WTC11 (cell line): Measurements from ENCODE around the gene CMYA5. TPM values are rescaled to one million over a fixed set of nuclear protein-coding genes. Genes with fewer than 3 reads are reported as not detected.

Experiments
- ATAC-seq: fragments of 200-7000 bp; cut with Tn5 transposase; 2 replicates; pipeline ENCODE4 v1.10.0; 2021; ENCODE audit warnings: mild to moderate bottlenecking, moderate library complexity
- CTCF ChIA-PET: fragments of 300-600 bp; sonication (Branson Sonifier 250); formaldehyde crosslinking; loops from one replicate; lab custom pipeline; 2021; ENCODE audit warnings: antibody characterized with exemption; lab: Charles Lee
- POLR2A ChIA-PET: fragments of 350-600 bp; sonication (Branson Sonifier 250); formaldehyde crosslinking; loops from one replicate; lab custom pipeline; 2021; ENCODE audit warnings: antibody characterized with exemption; lab: Charles Lee
- DNase-seq: peaks from one replicate; pipeline ENCODE4 v3.0.0; 2021; ENCODE audit warnings: low spot score
- H3K27ac Mint-ChIP-seq: 2 replicates; pipeline ENCODE4 v1.8.0; 2021; ENCODE audit warnings: mixed read lengths
- H3K27me3 Mint-ChIP-seq: 2 replicates; pipeline ENCODE4 v1.8.0; 2021; ENCODE audit warnings: low read depth, mild to moderate bottlenecking, moderate library complexity, mixed read lengths
- H3K36me3 Mint-ChIP-seq: 2 replicates; pipeline ENCODE4 v1.8.0; 2021; ENCODE audit warnings: mixed read lengths
- H3K4me1 Mint-ChIP-seq: 2 replicates; pipeline ENCODE4 v1.8.0; 2022; ENCODE audit warnings: mixed read lengths
- H3K4me3 Mint-ChIP-seq: 2 replicates; pipeline ENCODE4 v1.8.0; 2021; ENCODE audit warnings: mild to moderate bottlenecking, moderate library complexity, mixed read lengths
- H3K9me3 Mint-ChIP-seq: 2 replicates; pipeline ENCODE4 v1.8.0; 2021; ENCODE audit warnings: mixed read lengths
- ATF1 ChIP-seq: sonication (generic); formaldehyde crosslinking; IDR thresholded peaks from 2 replicates; pipeline ENCODE4 v1.8.1; 2023; ENCODE audit warnings: mild to moderate bottlenecking, moderate library complexity, missing genetic modification reagents
- ELF4 ChIP-seq: sonication (generic); formaldehyde crosslinking; IDR thresholded peaks from 2 replicates; pipeline ENCODE4 v1.8.1; 2022; ENCODE audit warnings: low read depth, mild to moderate bottlenecking, moderate library complexity, missing genetic modification reagents
- GTF2I ChIP-seq: fragments of 250-450 bp; sonication (Bioruptor Pico); conservative IDR thresholded peaks from 2 replicates; pipeline ENCODE4 v1.4.0; 2021; ENCODE audit warnings: mild to moderate bottlenecking
- JUN ChIP-seq: sonication (generic); formaldehyde crosslinking; IDR thresholded peaks from 2 replicates; pipeline ENCODE4 v1.8.0; 2023; ENCODE audit warnings: mild to moderate bottlenecking, missing genetic modification reagents
- KAT7 ChIP-seq: sonication (generic); formaldehyde crosslinking; IDR thresholded peaks from 2 replicates; pipeline ENCODE4 v1.8.1; 2023; ENCODE audit warnings: missing genetic modification reagents, mild to moderate bottlenecking, borderline replicate concordance
- MLX ChIP-seq: sonication (generic); formaldehyde crosslinking; IDR thresholded peaks from 2 replicates; pipeline ENCODE4 v1.8.1; 2023; ENCODE audit warnings: mild to moderate bottlenecking, missing genetic modification reagents, moderate library complexity
- NR2C2 ChIP-seq: sonication (generic); formaldehyde crosslinking; IDR thresholded peaks from 2 replicates; pipeline ENCODE4 v1.8.0; 2022; ENCODE audit warnings: mild to moderate bottlenecking, missing genetic modification reagents
- RELA ChIP-seq: sonication (generic); formaldehyde crosslinking; IDR thresholded peaks from 2 replicates; pipeline ENCODE4 v1.8.1; 2022; ENCODE audit warnings: missing genetic modification reagents, mild to moderate bottlenecking, borderline replicate concordance
- SMAD4 ChIP-seq: sonication (generic); formaldehyde crosslinking; IDR thresholded peaks from 2 replicates; pipeline ENCODE4 v1.8.0; 2022; ENCODE audit warnings: mild to moderate bottlenecking, missing genetic modification reagents
- SP1 ChIP-seq: sonication (generic); formaldehyde crosslinking; conservative IDR thresholded peaks from 2 replicates; pipeline ENCODE4 v1.8.1; 2022; ENCODE audit warnings: missing genetic modification reagents
- ZBTB21 ChIP-seq: sonication (generic); formaldehyde crosslinking; IDR thresholded peaks from 2 replicates; pipeline ENCODE4 v1.8.1; 2023; ENCODE audit warnings: mild to moderate bottlenecking, missing genetic modification reagents, borderline replicate concordance
- ZBTB43 ChIP-seq: sonication (generic); formaldehyde crosslinking; IDR thresholded peaks from 2 replicates; pipeline ENCODE4 v1.8.1; 2023; ENCODE audit warnings: mild to moderate bottlenecking, missing genetic modification reagents
- ZNF423 ChIP-seq: fragments of 250-450 bp; sonication (Bioruptor Pico); IDR thresholded peaks from 2 replicates; pipeline ENCODE4 v2.1.2; 2022; ENCODE audit warnings: mild to moderate bottlenecking, moderate library complexity
- ZNF425 ChIP-seq: fragments of 250-450 bp; sonication (Bioruptor Pico); conservative IDR thresholded peaks from 2 replicates; pipeline ENCODE4 v1.9.0; 2021; ENCODE audit warnings: mild to moderate bottlenecking
- ZNF671 ChIP-seq: fragments of 250-450 bp; sonication (Bioruptor Pico); IDR thresholded peaks from 2 replicates; pipeline ENCODE4 v1.8.0; 2021; ENCODE audit warnings: mild to moderate bottlenecking
- total RNA-seq: library from RNA; stranded (reverse); gene quantifications from 3 replicates; pipeline ENCODE4 v1.2.3, GENCODE V29; 2021
- TF ChIP-seq, protein P1 (sequence below): sonication (generic); formaldehyde crosslinking; IDR thresholded peaks from 2 replicates; pipeline ENCODE4 v1.8.1; 2022; ENCODE audit warnings: low read depth, missing genetic modification reagents, borderline replicate concordance
- TF ChIP-seq, protein P2 (sequence below): sonication (generic); formaldehyde crosslinking; IDR thresholded peaks from 2 replicates; pipeline ENCODE4 v1.8.0; 2022; ENCODE audit warnings: mild to moderate bottlenecking, missing genetic modification reagents
- TF ChIP-seq, protein P3 (sequence below): sonication (generic); formaldehyde crosslinking; conservative IDR thresholded peaks from 2 replicates; pipeline ENCODE4 v1.8.1; 2023; ENCODE audit warnings: mild to moderate bottlenecking, low read depth, missing genetic modification reagents, moderate library complexity
- TF ChIP-seq, protein P4 (sequence below): sonication (generic); formaldehyde crosslinking; IDR thresholded peaks from 2 replicates; pipeline ENCODE4 v1.8.1; 2022; ENCODE audit warnings: mild to moderate bottlenecking, missing genetic modification reagents, moderate library complexity, borderline replicate concordance
- TF ChIP-seq, protein P5 (sequence below): sonication (generic); formaldehyde crosslinking; IDR thresholded peaks from 2 replicates; pipeline ENCODE4 v1.8.1; 2023; ENCODE audit warnings: mild to moderate bottlenecking, missing genetic modification reagents, moderate library complexity

The CMYA5 gene
- total RNA-seq, 1 experiment from 2014 or later = 1.2 TPM

DNA sequence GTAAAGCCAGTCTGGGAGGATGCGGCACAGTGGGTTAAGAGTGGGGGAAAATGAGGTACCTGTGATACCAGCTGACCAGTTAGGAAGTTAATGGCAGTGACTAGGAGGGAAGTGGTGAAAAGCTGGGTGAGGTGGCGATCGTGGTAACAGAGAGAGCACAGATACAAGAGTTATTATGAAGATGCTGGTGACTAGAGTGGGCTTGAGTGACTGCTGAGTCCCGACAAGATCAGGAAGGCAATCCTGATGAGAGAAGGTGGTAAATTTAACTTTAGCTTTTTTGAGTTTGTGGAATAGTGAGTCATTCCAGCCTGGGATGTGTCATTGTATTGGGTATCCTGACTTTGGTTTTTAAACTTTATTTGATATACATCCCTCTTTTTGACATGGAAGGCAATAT, 38.8 kb downstream of the CMYA5 start:
- ATAC-seq (no peak), DNase-seq (no peak)
- Mint-ChIP-seq H3K4me1 (no peaks in the 10 kb centered on the region), H3K4me3 (no peak overlapping the region), H3K27me3 (peaks cover 21% of the 10 kb centered on the region), H3K9me3 (peaks cover 15% of the 10 kb centered on the region), H3K27ac (no peak overlapping the region), H3K36me3 (no peaks in the 10 kb centered on the region)
- CTCF ChIA-PET = no interaction called here
- POLR2A ChIA-PET = no interaction called here
- TF ChIP-seq ZBTB21 (CRISPR knock-in tag) (no peak), ZBTB43 (CRISPR knock-in tag) (no peak), NR2C2 (CRISPR knock-in tag) (no peak)
- TF ChIP-seq, protein P1, sequence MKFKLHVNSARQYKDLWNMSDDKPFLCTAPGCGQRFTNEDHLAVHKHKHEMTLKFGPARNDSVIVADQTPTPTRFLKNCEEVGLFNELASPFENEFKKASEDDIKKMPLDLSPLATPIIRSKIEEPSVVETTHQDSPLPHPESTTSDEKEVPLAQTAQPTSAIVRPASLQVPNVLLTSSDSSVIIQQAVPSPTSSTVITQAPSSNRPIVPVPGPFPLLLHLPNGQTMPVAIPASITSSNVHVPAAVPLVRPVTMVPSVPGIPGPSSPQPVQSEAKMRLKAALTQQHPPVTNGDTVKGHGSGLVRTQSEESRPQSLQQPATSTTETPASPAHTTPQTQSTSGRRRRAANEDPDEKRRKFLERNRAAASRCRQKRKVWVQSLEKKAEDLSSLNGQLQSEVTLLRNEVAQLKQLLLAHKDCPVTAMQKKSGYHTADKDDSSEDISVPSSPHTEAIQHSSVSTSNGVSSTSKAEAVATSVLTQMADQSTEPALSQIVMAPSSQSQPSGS (CRISPR knock-in tag) = no peak
- TF ChIP-seq, protein P2, sequence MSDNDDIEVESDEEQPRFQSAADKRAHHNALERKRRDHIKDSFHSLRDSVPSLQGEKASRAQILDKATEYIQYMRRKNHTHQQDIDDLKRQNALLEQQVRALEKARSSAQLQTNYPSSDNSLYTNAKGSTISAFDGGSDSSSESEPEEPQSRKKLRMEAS (CRISPR knock-in tag) = no peak
- TF ChIP-seq, protein P3, sequence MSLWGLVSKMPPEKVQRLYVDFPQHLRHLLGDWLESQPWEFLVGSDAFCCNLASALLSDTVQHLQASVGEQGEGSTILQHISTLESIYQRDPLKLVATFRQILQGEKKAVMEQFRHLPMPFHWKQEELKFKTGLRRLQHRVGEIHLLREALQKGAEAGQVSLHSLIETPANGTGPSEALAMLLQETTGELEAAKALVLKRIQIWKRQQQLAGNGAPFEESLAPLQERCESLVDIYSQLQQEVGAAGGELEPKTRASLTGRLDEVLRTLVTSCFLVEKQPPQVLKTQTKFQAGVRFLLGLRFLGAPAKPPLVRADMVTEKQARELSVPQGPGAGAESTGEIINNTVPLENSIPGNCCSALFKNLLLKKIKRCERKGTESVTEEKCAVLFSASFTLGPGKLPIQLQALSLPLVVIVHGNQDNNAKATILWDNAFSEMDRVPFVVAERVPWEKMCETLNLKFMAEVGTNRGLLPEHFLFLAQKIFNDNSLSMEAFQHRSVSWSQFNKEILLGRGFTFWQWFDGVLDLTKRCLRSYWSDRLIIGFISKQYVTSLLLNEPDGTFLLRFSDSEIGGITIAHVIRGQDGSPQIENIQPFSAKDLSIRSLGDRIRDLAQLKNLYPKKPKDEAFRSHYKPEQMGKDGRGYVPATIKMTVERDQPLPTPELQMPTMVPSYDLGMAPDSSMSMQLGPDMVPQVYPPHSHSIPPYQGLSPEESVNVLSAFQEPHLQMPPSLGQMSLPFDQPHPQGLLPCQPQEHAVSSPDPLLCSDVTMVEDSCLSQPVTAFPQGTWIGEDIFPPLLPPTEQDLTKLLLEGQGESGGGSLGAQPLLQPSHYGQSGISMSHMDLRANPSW (CRISPR knock-in tag) = no peak
- TF ChIP-seq, protein P4, sequence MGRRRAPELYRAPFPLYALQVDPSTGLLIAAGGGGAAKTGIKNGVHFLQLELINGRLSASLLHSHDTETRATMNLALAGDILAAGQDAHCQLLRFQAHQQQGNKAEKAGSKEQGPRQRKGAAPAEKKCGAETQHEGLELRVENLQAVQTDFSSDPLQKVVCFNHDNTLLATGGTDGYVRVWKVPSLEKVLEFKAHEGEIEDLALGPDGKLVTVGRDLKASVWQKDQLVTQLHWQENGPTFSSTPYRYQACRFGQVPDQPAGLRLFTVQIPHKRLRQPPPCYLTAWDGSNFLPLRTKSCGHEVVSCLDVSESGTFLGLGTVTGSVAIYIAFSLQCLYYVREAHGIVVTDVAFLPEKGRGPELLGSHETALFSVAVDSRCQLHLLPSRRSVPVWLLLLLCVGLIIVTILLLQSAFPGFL (CRISPR knock-in tag) = no peak
- TF ChIP-seq, protein P5, sequence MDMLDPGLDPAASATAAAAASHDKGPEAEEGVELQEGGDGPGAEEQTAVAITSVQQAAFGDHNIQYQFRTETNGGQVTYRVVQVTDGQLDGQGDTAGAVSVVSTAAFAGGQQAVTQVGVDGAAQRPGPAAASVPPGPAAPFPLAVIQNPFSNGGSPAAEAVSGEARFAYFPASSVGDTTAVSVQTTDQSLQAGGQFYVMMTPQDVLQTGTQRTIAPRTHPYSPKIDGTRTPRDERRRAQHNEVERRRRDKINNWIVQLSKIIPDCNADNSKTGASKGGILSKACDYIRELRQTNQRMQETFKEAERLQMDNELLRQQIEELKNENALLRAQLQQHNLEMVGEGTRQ (CRISPR knock-in tag) = no peak

- DNase-seq (no peak), ATAC-seq (no peak)
- Mint-ChIP-seq H3K27me3 (peaks cover 25% of the 10 kb centered on the region), H3K4me3 (no peak overlapping the region), H3K27ac (no peak overlapping the region), H3K4me1 (no peaks in the 10 kb centered on the region), H3K36me3 (no peaks in the 10 kb centered on the region), H3K9me3 (peaks cover 12% of the 10 kb centered on the region)
- ChIA-PET POLR2A (no interaction called here), CTCF (no interaction called here)
- TF ChIP-seq JUN (CRISPR knock-in tag) = no peak
- no peak for TF ChIP-seq SMAD4 (CRISPR knock-in tag)
- TF ChIP-seq ZNF671 (CRISPR knock-in tag) = no peak
- TF ChIP-seq, protein P4 (CRISPR knock-in tag) = no peak
- no peak for TF ChIP-seq MLX (CRISPR knock-in tag)
- no peak for TF ChIP-seq ELF4
- TF ChIP-seq ZNF423 (CRISPR knock-in tag) = no peak
- no peak for TF ChIP-seq ATF1 (CRISPR knock-in tag)
- no peak for TF ChIP-seq KAT7
- no peak for TF ChIP-seq SP1 (CRISPR knock-in tag)
- no peak for TF ChIP-seq RELA (CRISPR knock-in tag)
- no peak for TF ChIP-seq ZNF425 (CRISPR knock-in tag)
- TF ChIP-seq GTF2I (CRISPR knock-in tag) = no peak
Measured at GRCh38 chr5:79729679-79730078, 40.0 kb downstream of the CMYA5 start.
